Measurements from ENCODE around the gene PPP6C.

GRCh38 chr9:125151730-125152129 is 37.9 kb downstream of the PPP6C start:
- TF ChIP-seq CTCF (conservative IDR thresholded peaks at IDR 0.05 in 1 of 2, IDR thresholded peaks at IDR 0.05 in 1 of 2; ENCODE audit: low read depth in 1 of 2, low read length in 2 of 2) = no peak
- TF ChIP-seq EZH2 (IDR thresholded peaks at IDR 0.05; ENCODE audit: low read length, missing control alignments) = no peak
